Islet precursor cell (in vitro differentiated cells): Measurements from ENCODE around the gene PROSER2.

Source experiments
- DNase-seq: peaks from one replicate; pipeline ENCODE4 v3.0.0-alpha.2; 2018

Gene PROSER2, protein sequence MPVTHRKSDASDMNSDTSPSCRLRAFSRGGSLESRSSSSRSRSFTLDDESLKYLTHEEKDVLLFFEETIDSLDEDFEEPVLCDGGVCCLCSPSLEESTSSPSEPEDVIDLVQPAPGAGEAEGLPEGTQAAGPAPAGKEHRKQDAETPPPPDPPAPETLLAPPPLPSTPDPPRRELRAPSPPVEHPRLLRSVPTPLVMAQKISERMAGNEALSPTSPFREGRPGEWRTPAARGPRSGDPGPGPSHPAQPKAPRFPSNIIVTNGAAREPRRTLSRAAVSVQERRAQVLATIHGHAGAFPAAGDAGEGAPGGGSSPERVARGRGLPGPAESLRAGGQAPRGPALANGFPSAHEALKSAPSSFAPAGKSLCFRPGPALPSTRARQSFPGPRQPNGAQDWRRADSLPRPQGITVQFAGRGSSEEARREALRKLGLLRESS

GRCh38 chr10:11823122-11823988 is at the start of gene PROSER2:
TSS of gene PROSER2 (plus strand) at chr10:11823356. CDS start at chr10:11852078, 28,722 bp downstream.
- peak; percentile 65 for DNase-seq

GRCh38 chr10:11773761-11774441 is 49.3 kb upstream of the PROSER2 start:
- DNase-seq, result no peak

- DNase-seq, result no peak
Measured at GRCh38 chr10:11775412-11775811, 47.7 kb upstream of the PROSER2 start.

- DNase-seq, result no peak
Measured at GRCh38 chr10:11776080-11776479, 47.1 kb upstream of the PROSER2 start.

GRCh38 chr10:11781114-11781513 is 42.0 kb upstream of the PROSER2 start:
- DNase-seq, result no peak

- no peak for DNase-seq
Measured at GRCh38 chr10:11782793-11783557, 40.2 kb upstream of the PROSER2 start.

DNA sequence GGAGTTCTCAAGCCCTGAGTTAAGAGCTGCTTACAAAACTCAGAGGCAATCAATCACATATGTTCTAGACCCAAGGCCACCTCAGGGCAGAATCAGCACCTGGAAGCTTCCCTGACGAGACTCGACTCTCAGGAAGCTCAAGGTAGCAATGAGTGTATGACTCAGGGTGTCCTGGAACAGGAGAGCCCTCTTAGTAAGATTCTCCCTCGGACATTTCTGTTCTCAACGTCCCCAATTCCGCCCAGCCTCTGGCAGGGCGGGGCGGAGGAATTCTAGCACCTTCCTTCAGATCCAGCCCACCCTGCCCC is 39.6 kb upstream of the PROSER2 start:
- DNase-seq, result peak; percentile 75

GRCh38 chr10:11787374-11787773 is 35.8 kb upstream of the PROSER2 start:
- no peak for DNase-seq

DNA sequence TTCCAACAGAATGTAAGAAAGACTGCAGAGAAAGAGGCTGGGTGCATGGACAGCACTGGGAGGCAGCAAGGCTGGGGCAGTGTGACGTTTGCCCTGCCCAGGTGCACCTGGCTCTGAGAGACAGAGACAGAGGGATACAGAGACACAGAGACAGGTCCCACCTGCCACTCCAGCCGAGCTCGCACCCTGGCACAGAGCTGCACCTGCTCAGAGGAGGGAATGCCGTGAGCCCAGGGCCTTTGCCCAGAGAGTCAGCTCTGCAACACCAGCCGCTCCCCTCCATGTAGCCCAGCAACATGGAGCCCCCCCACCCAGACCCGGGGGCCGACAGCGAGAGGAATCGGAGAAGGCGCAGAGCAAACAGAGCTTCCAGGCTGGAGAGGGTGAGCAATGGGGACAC is 35.3 kb upstream of the PROSER2 start:
- no peak for DNase-seq

GRCh38 chr10:11789306-11789705 is 33.9 kb upstream of the PROSER2 start:
- DNase-seq, result no peak

DNA sequence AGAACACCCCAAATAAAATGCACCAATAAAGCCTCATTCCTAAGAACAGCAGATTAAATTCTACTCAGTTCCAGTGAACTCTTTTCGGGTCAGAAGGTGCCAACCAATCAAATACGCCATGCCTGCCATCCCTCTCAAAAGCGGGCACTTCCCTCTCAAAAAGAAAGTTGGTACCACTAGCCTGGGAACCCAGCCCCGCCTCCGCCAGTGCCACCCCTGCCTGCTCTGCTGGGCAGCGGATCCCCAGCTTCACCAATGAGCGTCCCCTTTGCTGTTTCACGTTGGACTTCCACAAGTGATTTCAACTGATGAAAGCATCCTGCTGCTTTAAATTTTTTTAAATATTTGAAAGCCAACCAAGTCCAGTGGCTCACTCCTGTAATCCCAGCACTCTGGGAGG is 33.2 kb upstream of the PROSER2 start:
- DNase-seq, result no peak

GRCh38 chr10:11793762-11794479 is 29.2 kb upstream of the PROSER2 start:
- DNase-seq, result peak; percentile 76

GRCh38 chr10:11794566-11794965 is 28.6 kb upstream of the PROSER2 start:
- DNase-seq, result no peak

DNA sequence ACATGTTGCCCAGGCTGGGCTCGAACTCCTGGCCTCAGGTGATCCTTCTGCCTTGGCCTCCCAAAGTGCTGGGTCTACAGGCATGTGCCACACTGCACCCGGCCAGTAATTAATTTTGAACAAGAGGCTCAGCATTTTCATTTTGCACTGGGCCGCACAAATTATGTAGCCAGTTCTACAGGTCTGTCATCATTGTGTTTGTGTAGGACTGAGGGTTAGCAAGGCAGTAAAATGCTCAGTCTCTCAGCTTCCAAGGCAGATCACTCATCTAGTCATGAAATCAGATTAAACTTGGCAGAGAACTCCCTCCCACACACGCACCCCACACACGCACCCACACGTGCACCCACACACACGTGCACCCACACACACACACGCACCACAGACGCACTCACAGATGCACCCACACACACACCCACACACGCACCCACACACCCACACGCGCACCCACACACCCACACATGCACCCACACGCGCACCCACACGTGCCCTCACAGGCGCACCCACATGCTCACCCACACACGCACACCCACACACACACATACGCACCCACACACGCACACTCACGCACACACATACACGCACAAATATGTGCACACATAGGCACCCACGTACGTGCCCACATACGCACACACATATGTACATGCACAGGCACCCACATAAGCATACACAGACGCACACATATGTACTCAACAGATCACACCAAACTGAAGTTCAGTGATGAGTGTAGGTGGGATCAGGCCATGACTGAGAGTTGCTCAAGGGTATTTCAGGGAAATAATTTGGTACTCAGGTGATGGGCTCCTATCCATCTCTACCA is 27.8 kb upstream of the PROSER2 start:
- DNase-seq, result no peak

- DNase-seq, result no peak
Measured at GRCh38 chr10:11796474-11796873, 26.7 kb upstream of the PROSER2 start.

- DNase-seq, result no peak
Measured at GRCh38 chr10:11797281-11797680, 25.9 kb upstream of the PROSER2 start.

DNA sequence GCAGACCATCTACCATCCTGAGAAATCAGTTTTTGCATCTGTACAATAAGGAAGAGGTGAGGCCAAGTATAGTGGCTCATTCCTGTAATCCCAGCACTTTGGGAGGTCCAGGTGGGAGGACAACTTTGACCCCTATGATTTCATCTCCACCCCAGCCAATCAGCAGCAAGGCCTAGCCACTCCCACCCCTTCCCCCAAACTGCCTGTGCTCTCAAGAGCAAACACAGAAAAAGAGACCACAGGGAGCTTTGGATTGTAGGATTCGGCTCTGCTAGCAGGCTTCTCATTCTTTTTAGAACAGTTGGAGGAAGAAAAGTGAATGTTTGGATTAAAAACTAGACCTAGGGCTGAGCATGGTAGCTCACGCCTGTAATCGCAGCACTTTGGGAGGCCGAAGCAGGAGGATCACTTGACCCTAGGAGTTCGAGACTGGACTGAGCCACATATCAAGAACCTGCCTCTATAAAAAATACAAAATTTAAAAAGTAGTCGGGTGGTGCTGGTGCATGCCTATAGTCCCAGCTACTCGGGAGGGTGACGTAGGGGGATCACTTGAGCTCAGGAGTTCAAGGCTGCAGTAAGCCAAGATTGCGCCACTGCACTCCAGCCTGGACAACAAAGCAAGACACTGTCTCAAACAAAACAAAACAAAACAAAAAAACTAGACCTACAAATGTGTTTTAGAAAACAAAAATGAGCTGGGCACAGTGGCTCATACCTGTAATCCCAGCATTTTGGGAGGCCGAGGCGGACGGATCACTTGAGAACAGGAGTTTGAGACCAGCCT is 25.1 kb upstream of the PROSER2 start:
- no peak for DNase-seq

- DNase-seq, result peak; percentile 74
Measured at GRCh38 chr10:11798845-11799735, 24.1 kb upstream of the PROSER2 start.

GRCh38 chr10:11799736-11800080 is 23.4 kb upstream of the PROSER2 start:
- no peak for DNase-seq
